HG02571 (cell line): ENCODE measurements around the gene MRPS6.

ENCODE experiments used
- ATAC-seq: cut with Tn5 transposase; IDR thresholded peaks from one replicate; pipeline ENCODE4 v1.9.1; 2021; ENCODE audit warnings: mild to moderate bottlenecking, moderate library complexity; ENCODE audit not compliant: unreplicated experiment

The MRPS6 gene

DNA sequence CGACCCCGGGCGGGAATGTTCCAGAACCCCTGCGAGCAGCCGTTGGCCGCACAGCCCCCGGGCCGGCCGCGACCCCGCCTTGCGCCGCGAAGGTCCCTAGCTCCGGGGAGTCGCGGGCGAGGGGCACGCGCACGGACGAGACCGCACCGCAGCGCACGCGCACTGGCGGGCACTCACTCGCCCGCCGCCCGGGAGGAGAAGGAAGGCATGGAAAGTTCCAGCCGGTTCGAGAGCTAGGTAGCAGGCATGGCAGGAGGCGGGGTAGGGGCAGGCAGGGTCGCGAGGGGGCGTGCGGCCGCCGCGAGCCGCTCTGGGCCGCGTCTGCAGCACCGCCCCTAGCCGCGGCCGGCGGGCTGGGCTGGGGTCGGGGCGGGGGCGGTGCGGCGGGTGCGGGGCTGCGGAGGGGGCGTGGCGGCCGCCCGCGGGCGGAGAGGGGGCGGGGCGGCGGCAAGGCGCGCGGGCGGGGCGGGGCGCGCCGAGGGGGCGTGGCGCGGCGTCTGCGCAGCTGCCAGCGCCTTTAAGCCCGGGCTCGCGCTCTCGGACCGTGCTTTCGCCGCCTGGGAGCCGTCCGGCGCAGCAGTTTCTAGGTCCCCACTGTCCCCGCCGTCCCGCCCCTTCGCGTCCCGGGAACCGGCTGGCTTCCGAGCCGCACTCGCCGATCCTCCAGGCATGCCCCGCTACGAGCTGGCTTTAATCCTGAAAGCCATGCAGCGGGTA lies at the start of gene MRPS6, which contains the start of gene SLC5A3:
Gene MRPS6, plus strand, starts transcription at position 547 of the 717 bp plus-strand sequence. Its CDS starts 123 bp downstream, at position 670.
Gene SLC5A3, plus strand, starts transcription at position 547 of the 717 bp plus-strand sequence. CDS start 21,621 bp downstream, outside the sequence.
- peak; percentile 76 for ATAC-seq

DNA sequence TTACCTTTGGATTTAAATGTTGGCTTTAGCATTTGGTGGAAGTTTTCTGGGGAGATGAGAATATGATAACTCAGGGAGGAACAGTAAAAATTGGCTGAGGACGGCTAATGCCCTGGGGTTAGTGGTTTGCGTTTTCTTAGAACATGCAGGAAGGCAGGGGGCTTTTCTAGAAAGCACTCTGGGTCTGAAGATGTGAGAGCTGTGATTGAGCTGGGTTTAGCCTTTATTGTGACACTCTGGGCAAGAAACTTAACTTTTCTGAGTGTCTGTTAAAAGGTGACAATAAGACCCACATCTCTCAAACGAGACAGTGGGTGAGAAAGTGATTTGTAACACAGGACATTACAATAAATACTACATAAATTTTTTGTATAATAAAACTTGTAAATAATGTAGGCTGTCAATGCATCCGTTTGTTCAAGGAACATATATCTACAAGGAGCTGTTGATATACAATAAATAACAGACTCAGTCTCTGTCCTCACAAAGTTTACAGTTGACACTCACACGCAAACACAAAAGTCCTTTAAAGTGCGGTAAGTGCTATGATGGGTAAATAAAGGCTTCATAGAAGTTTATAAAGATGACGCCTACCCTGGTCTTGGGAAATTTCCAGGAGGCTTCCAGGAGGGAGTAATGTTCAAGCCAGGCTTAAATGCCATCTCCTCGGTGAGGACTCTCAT lies 49.5 kb upstream of the MRPS6 start:
- no peak for ATAC-seq

GRCh38 chr21:34024374-34024693 lies 49.0 kb upstream of the MRPS6 start:
- ATAC-seq: no peak

DNA sequence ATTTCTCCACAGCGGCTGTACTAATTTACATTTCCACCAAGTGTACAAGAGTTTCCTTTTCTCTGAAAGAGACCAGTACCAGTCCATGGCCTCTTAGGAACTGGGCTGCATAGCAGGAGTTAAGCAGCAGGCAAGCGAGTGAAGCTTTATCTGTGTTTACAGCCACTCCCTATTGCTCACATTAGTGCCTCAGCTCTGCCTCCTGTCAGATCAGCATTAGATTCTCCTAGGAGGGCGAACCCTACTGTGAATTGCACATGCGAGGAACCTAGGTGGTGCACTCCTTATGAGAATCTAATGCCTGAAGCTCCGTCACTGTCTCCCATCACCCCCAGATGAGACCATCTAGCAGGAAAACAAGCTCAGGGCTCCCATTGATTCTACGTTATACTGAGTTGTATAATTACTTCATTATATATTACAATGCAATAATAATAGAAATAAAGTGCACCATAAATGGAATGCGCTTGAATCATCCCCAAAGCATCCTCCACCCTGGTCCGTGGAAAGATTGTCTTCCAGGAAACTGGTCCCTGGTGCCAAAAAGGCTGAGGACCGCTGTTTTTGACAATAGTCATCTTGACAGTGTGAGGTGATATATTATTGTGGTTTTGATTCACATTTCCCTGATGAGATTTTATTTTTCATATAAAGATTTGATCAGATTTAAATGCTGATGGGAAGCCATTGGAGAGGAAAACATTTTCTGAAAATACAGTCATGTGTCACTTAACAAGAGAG lies 45.5 kb upstream of the MRPS6 start:
- ATAC-seq: no peak

GRCh38 chr21:34029743-34030528 lies 43.4 kb upstream of the MRPS6 start:
- peak; percentile 84 for ATAC-seq

DNA sequence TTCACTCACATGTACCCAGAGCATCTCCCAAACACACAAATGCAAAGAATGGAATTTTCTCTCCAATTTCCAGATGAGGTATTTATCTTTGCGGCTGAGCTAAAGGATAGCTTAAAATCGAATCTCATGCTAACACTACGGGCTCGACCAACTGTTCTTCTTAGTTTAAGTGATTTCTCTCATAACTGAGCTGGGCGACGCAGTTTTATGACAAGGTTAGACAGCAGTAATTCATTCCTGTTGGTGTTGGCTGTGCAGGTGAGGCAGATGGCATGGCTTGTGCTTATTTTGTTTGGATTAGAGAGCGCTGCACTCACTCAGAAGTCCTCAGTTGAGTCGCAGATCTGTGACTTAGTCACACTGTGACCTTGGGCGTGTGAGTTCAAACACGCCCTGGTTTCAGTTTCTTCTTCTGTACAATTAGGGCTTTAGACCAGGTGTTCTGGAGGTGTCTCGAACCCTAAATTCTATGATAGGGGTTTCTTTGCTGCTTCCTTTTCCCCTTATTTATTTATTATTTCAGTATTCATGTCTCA lies 41.5 kb upstream of the MRPS6 start:
- ATAC-seq: no peak

GRCh38 chr21:34034369-34035014 lies 38.9 kb upstream of the MRPS6 start:
- no peak for ATAC-seq

- no peak for ATAC-seq
These were observed 37.6 kb upstream of the MRPS6 start for GRCh38 chr21:34035619-34036354.

DNA sequence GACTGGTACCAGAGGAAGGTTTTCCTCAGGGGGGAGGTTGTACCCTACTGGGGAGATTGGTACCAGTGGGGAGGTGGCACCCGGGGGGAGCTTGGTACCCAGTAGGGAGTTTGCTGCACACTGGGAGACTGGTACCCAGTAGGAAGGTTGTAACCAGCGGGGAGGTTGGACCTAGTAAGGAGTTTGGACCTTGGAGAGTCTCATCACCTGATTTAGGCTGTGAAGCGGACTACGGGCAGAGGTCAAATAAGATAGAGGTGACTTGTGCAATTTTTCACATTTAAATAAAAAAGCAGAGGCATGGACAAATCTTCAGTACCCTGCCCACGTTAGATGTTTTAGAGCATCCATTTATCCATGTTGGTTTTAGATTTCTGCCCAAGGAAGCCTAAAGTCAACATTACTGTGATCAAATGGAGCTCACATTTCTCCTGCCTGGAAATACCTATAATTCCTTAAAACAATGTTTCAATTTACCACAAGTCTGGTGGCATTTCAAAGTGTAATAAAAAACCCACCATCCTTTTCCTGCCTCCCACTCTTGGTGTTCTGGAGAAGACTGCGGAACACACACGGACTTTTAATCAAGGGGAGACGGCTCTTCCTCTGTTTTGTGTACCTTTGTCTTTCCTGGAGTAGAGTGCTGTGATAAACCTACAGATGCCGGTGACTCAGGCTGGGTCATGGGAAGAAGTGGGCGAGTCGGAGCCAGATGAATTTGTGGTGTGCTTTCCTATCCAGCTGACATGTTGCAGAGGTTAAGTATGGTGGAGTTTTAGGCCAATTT lies 36.2 kb upstream of the MRPS6 start:
- no peak for ATAC-seq

GRCh38 chr21:34039678-34040382 lies 33.5 kb upstream of the MRPS6 start:
- no peak for ATAC-seq

GRCh38 chr21:34042735-34043134 lies 30.6 kb upstream of the MRPS6 start:
- no peak for ATAC-seq

- ATAC-seq: no peak
These were observed 30.0 kb upstream of the MRPS6 start for GRCh38 chr21:34043333-34043732.

DNA sequence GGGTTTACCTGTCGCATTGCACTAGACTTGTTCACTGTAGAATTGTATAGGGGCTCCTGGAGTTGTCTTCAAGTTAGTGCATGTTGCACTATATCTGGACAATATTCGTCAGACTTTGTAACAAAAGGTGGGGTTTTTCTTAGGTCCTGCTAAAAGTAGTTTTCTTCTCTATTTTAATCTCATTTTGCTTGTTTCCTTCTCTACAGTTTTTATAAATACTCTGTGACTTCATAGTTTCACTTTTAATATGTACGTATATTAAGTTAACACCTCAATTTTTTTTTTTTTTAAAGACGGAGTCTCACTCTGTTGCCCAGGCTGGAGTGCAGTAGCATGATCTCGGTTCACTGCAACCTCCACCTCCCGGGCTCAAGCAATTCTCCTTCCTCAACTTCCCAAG lies 26.5 kb upstream of the MRPS6 start:
- no peak for ATAC-seq

DNA sequence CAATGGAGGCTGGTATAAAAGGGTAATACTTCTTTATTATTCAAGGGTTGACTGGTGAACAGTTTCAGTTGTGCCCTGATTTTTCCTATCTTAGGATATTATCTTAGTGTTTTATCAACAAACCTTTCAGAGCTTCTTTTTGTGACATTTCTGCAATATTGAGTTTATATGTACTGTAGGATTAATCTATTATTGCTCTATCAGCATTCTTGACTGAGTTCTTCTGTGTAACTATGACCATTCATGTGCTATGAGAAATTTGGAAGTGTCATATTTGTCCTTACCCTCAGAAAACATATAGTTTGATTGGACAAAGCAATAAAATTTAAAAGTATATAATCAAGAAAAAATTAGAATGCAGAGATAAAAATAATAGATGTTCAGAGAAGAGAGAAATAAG lies 25.5 kb upstream of the MRPS6 start:
- no peak for ATAC-seq

DNA sequence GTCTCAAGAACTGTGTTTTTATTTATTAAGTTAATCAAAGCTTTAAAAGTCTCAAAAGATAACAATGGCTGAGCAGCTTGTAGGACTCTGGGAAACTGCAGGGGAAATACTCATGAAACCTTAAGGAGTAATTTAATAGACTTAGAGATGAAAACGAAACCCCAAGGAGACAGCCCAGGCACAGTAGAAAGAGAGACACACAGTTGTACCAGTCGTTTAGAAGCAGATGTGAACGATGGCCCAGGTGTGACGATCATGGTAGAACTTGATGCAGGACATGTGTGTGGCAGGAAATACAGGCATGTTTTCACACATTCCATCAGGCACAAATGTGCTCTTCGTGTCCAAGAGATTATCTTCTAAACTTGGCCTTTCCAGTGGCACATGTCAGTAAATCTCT lies 21.2 kb upstream of the MRPS6 start:
- no peak for ATAC-seq

DNA sequence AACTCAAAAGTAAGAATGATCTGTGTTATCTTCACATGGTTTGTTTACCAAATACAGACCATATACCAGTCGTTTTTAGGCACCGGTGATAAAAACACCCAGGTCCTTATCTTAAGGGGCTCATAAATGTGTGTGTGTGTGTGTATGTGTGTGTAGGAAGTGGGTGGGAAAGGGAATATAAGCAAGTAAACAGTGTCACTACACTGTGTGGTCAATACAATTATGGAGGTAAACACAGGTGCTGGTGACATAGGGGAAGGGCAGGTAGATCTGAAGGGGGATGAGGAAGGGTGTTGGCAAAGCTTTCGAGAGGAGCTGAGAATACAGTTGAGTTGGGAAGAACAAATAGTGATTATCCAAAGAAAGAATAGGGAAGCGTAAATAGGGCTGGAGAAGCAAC lies 19.1 kb upstream of the MRPS6 start:
- no peak for ATAC-seq

- no peak for ATAC-seq
These were observed 17.8 kb upstream of the MRPS6 start for GRCh38 chr21:34055615-34056014.

- no peak for ATAC-seq
These were observed 11.4 kb upstream of the MRPS6 start for GRCh38 chr21:34061983-34062382.
